SK-N-SH (cell line): Measurements from ENCODE around the gene TRIM29.

Source experiments
- CTCF ChIP-seq: fragments of 200-600 bp; sonication (generic); IDR thresholded peaks from 2 replicates; pipeline ENCODE4 v1.6.1; 2017; ENCODE audit warnings: antibody characterized with exemption, mild to moderate bottlenecking, moderate library complexity
- FOXM1 ChIP-seq: IDR thresholded peaks from 2 replicates; pipeline ENCODE4 v1.4.0; 2012; ENCODE audit warnings: low read depth, mild to moderate bottlenecking
- PBX3 ChIP-seq: IDR thresholded peaks from 2 replicates; pipeline ENCODE4; 2012
- POLR2AphosphoS5 ChIP-seq: IDR thresholded peaks from 2 replicates; pipeline ENCODE4 v1.6.1; 2012; ENCODE audit warnings: low read depth, low read length
- RXRA ChIP-seq: IDR thresholded peaks from 2 replicates; pipeline ENCODE4 v1.4.0; 2012; ENCODE audit warnings: low read depth, mild to moderate bottlenecking, borderline replicate concordance
- TCF12 ChIP-seq: IDR thresholded peaks from 2 replicates; pipeline ENCODE4 v1.4.0; 2012
- YY1 ChIP-seq: IDR thresholded peaks from 2 replicates; pipeline ENCODE4 v1.4.0; 2012; ENCODE audit warnings: low read depth, mild to moderate bottlenecking
- TF ChIP-seq, protein P1 (sequence below): IDR thresholded peaks from 2 replicates; pipeline ENCODE4 v1.6.1; 2012; ENCODE audit warnings: mild to moderate bottlenecking, low read depth, low read length, moderate library complexity

DNA sequence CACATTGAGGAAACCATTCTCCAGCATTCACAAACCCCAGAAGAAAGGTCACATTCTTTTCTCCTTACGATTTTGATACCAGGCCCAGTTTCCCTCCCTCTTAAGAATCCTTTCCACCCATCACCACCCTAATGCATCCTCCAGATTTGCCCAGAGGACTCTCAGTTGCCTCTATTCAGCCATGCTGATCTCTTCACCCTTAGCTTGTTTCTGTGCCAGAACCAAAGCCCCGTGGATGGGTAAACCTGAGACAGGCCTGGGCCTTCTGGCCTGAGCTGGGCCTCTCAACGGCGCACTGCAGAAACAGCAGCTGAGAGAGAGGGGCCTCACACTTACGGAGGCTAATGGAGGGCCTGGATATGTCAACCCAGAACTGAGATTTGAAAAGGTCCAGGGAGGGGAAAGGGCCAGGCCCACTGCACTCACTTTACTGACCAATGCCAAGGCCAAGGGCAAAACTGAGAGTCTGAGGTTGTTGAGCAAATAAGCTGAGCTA is 40.7 kb upstream of the TRIM29 start:
- TF ChIP-seq CTCF, result no peak
- TF ChIP-seq POLR2AphosphoS5, result no peak
- no peak for TF ChIP-seq FOXM1
- TF ChIP-seq TCF12, result no peak
- TF ChIP-seq, protein P1, sequence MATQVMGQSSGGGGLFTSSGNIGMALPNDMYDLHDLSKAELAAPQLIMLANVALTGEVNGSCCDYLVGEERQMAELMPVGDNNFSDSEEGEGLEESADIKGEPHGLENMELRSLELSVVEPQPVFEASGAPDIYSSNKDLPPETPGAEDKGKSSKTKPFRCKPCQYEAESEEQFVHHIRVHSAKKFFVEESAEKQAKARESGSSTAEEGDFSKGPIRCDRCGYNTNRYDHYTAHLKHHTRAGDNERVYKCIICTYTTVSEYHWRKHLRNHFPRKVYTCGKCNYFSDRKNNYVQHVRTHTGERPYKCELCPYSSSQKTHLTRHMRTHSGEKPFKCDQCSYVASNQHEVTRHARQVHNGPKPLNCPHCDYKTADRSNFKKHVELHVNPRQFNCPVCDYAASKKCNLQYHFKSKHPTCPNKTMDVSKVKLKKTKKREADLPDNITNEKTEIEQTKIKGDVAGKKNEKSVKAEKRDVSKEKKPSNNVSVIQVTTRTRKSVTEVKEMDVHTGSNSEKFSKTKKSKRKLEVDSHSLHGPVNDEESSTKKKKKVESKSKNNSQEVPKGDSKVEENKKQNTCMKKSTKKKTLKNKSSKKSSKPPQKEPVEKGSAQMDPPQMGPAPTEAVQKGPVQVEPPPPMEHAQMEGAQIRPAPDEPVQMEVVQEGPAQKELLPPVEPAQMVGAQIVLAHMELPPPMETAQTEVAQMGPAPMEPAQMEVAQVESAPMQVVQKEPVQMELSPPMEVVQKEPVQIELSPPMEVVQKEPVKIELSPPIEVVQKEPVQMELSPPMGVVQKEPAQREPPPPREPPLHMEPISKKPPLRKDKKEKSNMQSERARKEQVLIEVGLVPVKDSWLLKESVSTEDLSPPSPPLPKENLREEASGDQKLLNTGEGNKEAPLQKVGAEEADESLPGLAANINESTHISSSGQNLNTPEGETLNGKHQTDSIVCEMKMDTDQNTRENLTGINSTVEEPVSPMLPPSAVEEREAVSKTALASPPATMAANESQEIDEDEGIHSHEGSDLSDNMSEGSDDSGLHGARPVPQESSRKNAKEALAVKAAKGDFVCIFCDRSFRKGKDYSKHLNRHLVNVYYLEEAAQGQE, result no peak
- no peak for TF ChIP-seq RXRA
- TF ChIP-seq PBX3, result no peak
- no peak for TF ChIP-seq YY1
